ENCODE results near the gene FBRS. TPM values are rescaled to one million over a fixed set of nuclear protein-coding genes. Genes with fewer than 3 reads are reported as not detected.

FBRS gene
- total and polyA plus RNA-seq, 10 of the 15 experiments (the other 5 are each of a cell fraction or from before 2014, with no cell fraction given): 0.45 to 87.6 (median 14.6) TPM

DNA sequence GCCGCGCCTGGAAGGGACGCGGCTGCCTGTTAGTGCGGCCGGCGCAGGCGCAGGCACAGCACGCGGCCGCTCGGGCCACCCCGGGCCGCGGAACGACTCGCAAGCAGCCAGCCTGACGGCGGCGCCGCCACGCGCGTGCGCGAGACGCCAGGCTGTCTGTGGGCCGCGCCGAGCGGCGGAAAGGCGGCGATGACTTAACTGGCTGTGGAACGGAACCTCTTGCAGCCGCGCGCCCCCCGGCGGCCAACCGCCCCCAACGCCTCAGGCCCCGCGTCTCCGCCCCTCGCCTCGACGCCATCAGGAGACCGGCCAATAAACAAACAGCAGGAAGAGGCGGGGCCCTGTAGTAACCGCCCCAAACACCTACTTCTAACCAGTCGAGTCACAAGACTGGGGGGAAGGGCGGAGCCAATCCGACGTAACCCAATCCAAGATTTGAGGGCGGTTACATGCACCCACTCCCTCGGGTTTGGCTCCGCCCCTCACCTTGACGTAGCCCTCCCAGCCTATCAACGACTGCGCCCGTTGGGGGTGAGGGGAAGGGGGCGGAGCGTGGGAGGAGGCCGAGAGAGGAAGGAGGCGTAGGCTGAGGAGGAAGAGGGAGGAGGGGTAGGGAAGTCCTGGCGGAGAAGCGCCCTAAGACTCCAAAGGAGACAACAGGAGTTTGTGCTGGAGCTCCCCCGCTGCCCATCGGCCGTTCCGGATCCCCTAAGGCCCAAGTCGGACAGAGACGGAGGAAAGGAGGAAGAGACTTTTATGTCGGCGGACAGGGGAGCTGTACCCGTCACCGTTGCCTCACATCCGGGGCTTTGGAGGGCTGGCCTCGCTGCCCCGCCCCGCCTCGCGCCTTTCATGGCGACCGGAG, at the start of gene FBRS (continued):
- peak; percentile 36 to 89; a peak in 3 of 4 replicates for TF ChIP-seq BHLHE40 (IDR thresholded peaks at IDR 0.05; ENCODE audit: borderline replicate concordance in 1 of 2, low read depth in 2 of 2, low read length in 1 of 2)
- TF ChIP-seq MXI1 (IDR thresholded peaks at IDR 0.05; ENCODE audit: low read depth, low read length): peak; percentile 87
- 0 out of 2 replicates have a peak, but pooled peaks have one; percentile 41 for TF ChIP-seq RCOR1 (conservative IDR thresholded peaks at IDR 0.05; ENCODE audit: low read depth, low read length)
- TF ChIP-seq NFYA (IDR thresholded peaks at IDR 0.05; ENCODE audit: borderline replicate concordance, low read depth, low read length): no peak
- no peak for TF ChIP-seq CBFB (IDR thresholded peaks at IDR 0.05; ENCODE audit: low read depth)
- TF ChIP-seq YY1 (IDR thresholded peaks at IDR 0.05; ENCODE audit: low read depth, low read length): peak; percentile 70
- TF ChIP-seq NFYB (IDR thresholded peaks at IDR 0.05; ENCODE audit: insufficient read depth, low read depth, low read length): peak; percentile 83
- TF ChIP-seq, protein P1, sequence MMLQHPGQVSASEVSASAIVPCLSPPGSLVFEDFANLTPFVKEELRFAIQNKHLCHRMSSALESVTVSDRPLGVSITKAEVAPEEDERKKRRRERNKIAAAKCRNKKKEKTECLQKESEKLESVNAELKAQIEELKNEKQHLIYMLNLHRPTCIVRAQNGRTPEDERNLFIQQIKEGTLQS (IDR thresholded peaks at IDR 0.05; ENCODE audit: borderline replicate concordance, extremely low read depth, low read depth, low read length): no peak
- 0 out of 2 replicates have a peak, but pooled peaks have one; percentile 3 for TF ChIP-seq SREBF2 (IDR thresholded peaks at IDR 0.05; ENCODE audit: low read length)
- TF ChIP-seq, protein P2, sequence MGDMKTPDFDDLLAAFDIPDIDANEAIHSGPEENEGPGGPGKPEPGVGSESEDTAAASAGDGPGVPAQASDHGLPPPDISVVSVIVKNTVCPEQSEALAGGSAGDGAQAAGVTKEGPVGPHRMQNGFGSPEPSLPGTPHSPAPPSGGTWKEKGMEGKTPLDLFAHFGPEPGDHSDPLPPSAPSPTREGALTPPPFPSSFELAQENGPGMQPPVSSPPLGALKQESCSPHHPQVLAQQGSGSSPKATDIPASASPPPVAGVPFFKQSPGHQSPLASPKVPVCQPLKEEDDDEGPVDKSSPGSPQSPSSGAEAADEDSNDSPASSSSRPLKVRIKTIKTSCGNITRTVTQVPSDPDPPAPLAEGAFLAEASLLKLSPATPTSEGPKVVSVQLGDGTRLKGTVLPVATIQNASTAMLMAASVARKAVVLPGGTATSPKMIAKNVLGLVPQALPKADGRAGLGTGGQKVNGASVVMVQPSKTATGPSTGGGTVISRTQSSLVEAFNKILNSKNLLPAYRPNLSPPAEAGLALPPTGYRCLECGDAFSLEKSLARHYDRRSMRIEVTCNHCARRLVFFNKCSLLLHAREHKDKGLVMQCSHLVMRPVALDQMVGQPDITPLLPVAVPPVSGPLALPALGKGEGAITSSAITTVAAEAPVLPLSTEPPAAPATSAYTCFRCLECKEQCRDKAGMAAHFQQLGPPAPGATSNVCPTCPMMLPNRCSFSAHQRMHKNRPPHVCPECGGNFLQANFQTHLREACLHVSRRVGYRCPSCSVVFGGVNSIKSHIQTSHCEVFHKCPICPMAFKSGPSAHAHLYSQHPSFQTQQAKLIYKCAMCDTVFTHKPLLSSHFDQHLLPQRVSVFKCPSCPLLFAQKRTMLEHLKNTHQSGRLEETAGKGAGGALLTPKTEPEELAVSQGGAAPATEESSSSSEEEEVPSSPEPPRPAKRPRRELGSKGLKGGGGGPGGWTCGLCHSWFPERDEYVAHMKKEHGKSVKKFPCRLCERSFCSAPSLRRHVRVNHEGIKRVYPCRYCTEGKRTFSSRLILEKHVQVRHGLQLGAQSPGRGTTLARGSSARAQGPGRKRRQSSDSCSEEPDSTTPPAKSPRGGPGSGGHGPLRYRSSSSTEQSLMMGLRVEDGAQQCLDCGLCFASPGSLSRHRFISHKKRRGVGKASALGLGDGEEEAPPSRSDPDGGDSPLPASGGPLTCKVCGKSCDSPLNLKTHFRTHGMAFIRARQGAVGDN (IDR thresholded peaks at IDR 0.05): peak; percentile 91
- TF ChIP-seq, protein P3, sequence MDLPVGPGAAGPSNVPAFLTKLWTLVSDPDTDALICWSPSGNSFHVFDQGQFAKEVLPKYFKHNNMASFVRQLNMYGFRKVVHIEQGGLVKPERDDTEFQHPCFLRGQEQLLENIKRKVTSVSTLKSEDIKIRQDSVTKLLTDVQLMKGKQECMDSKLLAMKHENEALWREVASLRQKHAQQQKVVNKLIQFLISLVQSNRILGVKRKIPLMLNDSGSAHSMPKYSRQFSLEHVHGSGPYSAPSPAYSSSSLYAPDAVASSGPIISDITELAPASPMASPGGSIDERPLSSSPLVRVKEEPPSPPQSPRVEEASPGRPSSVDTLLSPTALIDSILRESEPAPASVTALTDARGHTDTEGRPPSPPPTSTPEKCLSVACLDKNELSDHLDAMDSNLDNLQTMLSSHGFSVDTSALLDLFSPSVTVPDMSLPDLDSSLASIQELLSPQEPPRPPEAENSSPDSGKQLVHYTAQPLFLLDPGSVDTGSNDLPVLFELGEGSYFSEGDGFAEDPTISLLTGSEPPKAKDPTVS (IDR thresholded peaks at IDR 0.05; ENCODE audit: low read depth, low read length): no peak
- TF ChIP-seq, protein P4, sequence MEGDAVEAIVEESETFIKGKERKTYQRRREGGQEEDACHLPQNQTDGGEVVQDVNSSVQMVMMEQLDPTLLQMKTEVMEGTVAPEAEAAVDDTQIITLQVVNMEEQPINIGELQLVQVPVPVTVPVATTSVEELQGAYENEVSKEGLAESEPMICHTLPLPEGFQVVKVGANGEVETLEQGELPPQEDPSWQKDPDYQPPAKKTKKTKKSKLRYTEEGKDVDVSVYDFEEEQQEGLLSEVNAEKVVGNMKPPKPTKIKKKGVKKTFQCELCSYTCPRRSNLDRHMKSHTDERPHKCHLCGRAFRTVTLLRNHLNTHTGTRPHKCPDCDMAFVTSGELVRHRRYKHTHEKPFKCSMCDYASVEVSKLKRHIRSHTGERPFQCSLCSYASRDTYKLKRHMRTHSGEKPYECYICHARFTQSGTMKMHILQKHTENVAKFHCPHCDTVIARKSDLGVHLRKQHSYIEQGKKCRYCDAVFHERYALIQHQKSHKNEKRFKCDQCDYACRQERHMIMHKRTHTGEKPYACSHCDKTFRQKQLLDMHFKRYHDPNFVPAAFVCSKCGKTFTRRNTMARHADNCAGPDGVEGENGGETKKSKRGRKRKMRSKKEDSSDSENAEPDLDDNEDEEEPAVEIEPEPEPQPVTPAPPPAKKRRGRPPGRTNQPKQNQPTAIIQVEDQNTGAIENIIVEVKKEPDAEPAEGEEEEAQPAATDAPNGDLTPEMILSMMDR (IDR thresholded peaks at IDR 0.05 in 2 of 3, conservative IDR thresholded peaks at IDR 0.05 in 1 of 3; ENCODE audit: control insufficient read depth in 2 of 3, extremely low read depth in 1 of 3, insufficient read depth in 1 of 3, low read depth in 3 of 3, low read length in 3 of 3): peak; percentile 72 to 99 (median 75); a peak in 5 of 6 replicates
- peak; percentile 81 for TF ChIP-seq SMAD5 (IDR thresholded peaks at IDR 0.05; ENCODE audit: low read depth)
- no peak for TF ChIP-seq MTA3 (IDR thresholded peaks at IDR 0.05; ENCODE audit: borderline replicate concordance, low read length)
- TF ChIP-seq TARDBP (IDR thresholded peaks at IDR 0.05; ENCODE audit: borderline replicate concordance): no peak
- 0 out of 2 replicates have a peak, but pooled peaks have one; percentile 80 for TF ChIP-seq NFXL1 (IDR thresholded peaks at IDR 0.05; ENCODE audit: borderline replicate concordance)
- peak; percentile 98 for TF ChIP-seq NRF1 (conservative IDR thresholded peaks at IDR 0.05; ENCODE audit: low read depth, low read length)
- no peak for TF ChIP-seq CHD4 (IDR thresholded peaks at IDR 0.05)
